NCI-H460 (cell line): ENCODE measurements around the gene TBR1. TPM values are rescaled to one million over a fixed set of nuclear protein-coding genes. Genes with fewer than 3 reads are reported as not detected.

ENCODE experiments used
- DNase-seq: peaks from one replicate; pipeline ENCODE4 v3.0.0-alpha.2; 2016; ENCODE audit warnings: low read depth; ENCODE audit errors: extremely low read depth
- small RNA-seq, 2 experiments: library from RNA; depleted of rRNA; stranded (forward); fragments of <200 nt; gene quantifications; one replicate each; pipeline ENCODE3, GENCODE V24; 2014
- total RNA-seq: library from RNA; depleted of rRNA; stranded (reverse); fragments of >200 nt; shearing (Covaris generic); gene quantifications from 2 replicates; pipeline ENCODE4 v1.2.3, GENCODE V29; 2014; rRNA removed

TBR1 gene
- total RNA-seq, 1 experiment from 2014 or later: 0.05 TPM

GRCh38 chr2:161426922-161427663 lies 11.0 kb downstream of the TBR1 start:
- DNase-seq: no peak

- DNase-seq: no peak
These were observed 11.8 kb downstream of the TBR1 start for GRCh38 chr2:161427664-161428587.

- no peak for DNase-seq
These were observed 14.3 kb downstream of the TBR1 start for GRCh38 chr2:161430386-161430785.

- DNase-seq: no peak
These were observed 16.0 kb downstream of the TBR1 start for GRCh38 chr2:161432107-161432506.

- DNase-seq: no peak
These were observed 18.0 kb downstream of the TBR1 start for GRCh38 chr2:161434118-161434517.

- DNase-seq: no peak
These were observed 20.3 kb downstream of the TBR1 start for GRCh38 chr2:161436411-161436810.

- no peak for DNase-seq
These were observed 22.5 kb downstream of the TBR1 start for GRCh38 chr2:161438598-161438997.

- DNase-seq: no peak
These were observed 29.0 kb downstream of the TBR1 start for GRCh38 chr2:161445097-161445496.

GRCh38 chr2:161448431-161448830 lies 32.3 kb downstream of the TBR1 start:
- no peak for DNase-seq

GRCh38 chr2:161471631-161472030 lies 55.5 kb downstream of the TBR1 start:
- DNase-seq: no peak

- no peak for DNase-seq
These were observed 58.8 kb downstream of the TBR1 start for GRCh38 chr2:161474920-161475319.

Small RNA genes lying within 50 kb of the gene (small RNA-seq; reads per million reads assigned to genes)
- 0 reads per million in 2 experiments for gene RNA5SP108

Other genes starting within 250 kb of the TBR1 start
- 206 and 211 TPM in 2 replicates for gene PSMD14, start 107.9 kb upstream of the TBR1 start, total RNA-seq
- gene SLC4A10, start 208.1 kb downstream of the TBR1 start, total RNA-seq: 0.06 and 0.10 TPM in 2 replicates